HG03196 (cell line): ENCODE measurements around the gene TRIM45.
"Not testable (repeated sequence)": the region's sequence is repeated elsewhere in the genome, so short reads cannot be mapped to it uniquely, and the experiment has no call there.

Experiments
- ATAC-seq: cut with Tn5 transposase; IDR thresholded peaks from one replicate; pipeline ENCODE4 v1.9.1; 2021; ENCODE audit not compliant: unreplicated experiment

The TRIM45 gene

GRCh38 chr1:117136749-117137148 is 15.2 kb upstream of the TRIM45 start:
- ATAC-seq = no peak

GRCh38 chr1:117135329-117135728 is 13.8 kb upstream of the TRIM45 start:
- ATAC-seq = no peak

GRCh38 chr1:117130526-117130925 is 9.0 kb upstream of the TRIM45 start:
- no peak for ATAC-seq

GRCh38 chr1:117128323-117129079 is 7.0 kb upstream of the TRIM45 start:
- ATAC-seq = no peak

GRCh38 chr1:117127795-117128194 is 6.2 kb upstream of the TRIM45 start:
- ATAC-seq = no peak

GRCh38 chr1:117124661-117125060 is 3.1 kb upstream of the TRIM45 start:
- no peak for ATAC-seq

GRCh38 chr1:117123274-117123673 is 1.7 kb upstream of the TRIM45 start:
- ATAC-seq = no peak

- ATAC-seq = no peak
Observed at GRCh38 chr1:117122330-117123025, 929 bp upstream of the TRIM45 start.

GRCh38 chr1:117120774-117121588 is 568 bp downstream of the TRIM45 start:
- ATAC-seq = no peak

GRCh38 chr1:117119144-117119543 is 2.4 kb downstream of the TRIM45 start:
- ATAC-seq = not testable (repeated sequence)

- no peak for ATAC-seq
Observed at GRCh38 chr1:117118137-117118536, 3.4 kb downstream of the TRIM45 start.

GRCh38 chr1:117117697-117118096 is 3.9 kb downstream of the TRIM45 start:
- no peak for ATAC-seq

GRCh38 chr1:117116784-117117130 is 4.8 kb downstream of the TRIM45 start:
- ATAC-seq = no peak

- ATAC-seq = no peak
Observed at GRCh38 chr1:117116090-117116783, 5.3 kb downstream of the TRIM45 start.

- ATAC-seq = no peak
Observed at GRCh38 chr1:117114877-117115276, 6.7 kb downstream of the TRIM45 start.

- ATAC-seq = no peak
Observed at GRCh38 chr1:117113199-117113598, 8.3 kb downstream of the TRIM45 start.

GRCh38 chr1:117112047-117112717 is 9.4 kb downstream of the TRIM45 start:
- no peak for ATAC-seq

GRCh38 chr1:117110774-117111173 is 10.8 kb downstream of the TRIM45 start:
- no peak for ATAC-seq

GRCh38 chr1:117107364-117107763 is 14.2 kb downstream of the TRIM45 start:
- no peak for ATAC-seq

GRCh38 chr1:117106478-117106877 is 15.1 kb downstream of the TRIM45 start:
- no peak for ATAC-seq

GRCh38 chr1:117105722-117106121 is 15.8 kb downstream of the TRIM45 start:
- no peak for ATAC-seq
